ENCODE data around the gene TCP11. TPM values are rescaled to one million over a fixed set of nuclear protein-coding genes. Genes with fewer than 3 reads are reported as not detected.

TCP11 gene
- total and polyA plus RNA-seq, 4 donors, result 0.16 to 1.7 (median 0.56) TPM

DNA sequence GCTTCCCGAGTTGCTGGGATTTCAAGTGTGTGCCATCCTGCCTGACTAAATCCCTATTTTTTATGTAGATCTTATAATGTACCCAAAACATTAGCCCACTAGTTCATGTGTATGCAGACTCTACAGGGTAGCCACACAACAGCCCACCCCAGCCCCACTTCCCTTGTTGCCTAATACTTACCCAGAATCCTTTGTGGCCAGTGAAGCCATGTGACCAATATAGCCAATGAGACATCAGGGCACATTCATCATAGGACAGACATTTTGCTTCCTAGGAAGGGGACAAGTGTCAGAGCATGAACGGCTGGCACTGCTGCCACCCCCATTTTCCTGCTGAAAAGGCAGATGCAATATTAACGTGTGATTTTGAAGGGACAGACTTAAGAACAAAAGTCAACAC is 36.0 kb upstream of the TCP11 start:
- no peaks in the 10 kb centered on the region for H3K9me3 ChIP-seq (ENCODE audit: control insufficient read depth in 4 of 4, insufficient read depth in 3 of 4, low read length in 3 of 4)
- DNase-seq (no peak), ATAC-seq (ENCODE audit: insufficient read depth, low FRiP score) (no peak)
- H3K27ac ChIP-seq (ENCODE audit: low read depth in 1 of 2, low read length in 1 of 2), result no peak overlapping the region
- TF ChIP-seq, protein P1, sequence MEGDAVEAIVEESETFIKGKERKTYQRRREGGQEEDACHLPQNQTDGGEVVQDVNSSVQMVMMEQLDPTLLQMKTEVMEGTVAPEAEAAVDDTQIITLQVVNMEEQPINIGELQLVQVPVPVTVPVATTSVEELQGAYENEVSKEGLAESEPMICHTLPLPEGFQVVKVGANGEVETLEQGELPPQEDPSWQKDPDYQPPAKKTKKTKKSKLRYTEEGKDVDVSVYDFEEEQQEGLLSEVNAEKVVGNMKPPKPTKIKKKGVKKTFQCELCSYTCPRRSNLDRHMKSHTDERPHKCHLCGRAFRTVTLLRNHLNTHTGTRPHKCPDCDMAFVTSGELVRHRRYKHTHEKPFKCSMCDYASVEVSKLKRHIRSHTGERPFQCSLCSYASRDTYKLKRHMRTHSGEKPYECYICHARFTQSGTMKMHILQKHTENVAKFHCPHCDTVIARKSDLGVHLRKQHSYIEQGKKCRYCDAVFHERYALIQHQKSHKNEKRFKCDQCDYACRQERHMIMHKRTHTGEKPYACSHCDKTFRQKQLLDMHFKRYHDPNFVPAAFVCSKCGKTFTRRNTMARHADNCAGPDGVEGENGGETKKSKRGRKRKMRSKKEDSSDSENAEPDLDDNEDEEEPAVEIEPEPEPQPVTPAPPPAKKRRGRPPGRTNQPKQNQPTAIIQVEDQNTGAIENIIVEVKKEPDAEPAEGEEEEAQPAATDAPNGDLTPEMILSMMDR (IDR thresholded peaks at IDR 0.05; ENCODE audit: control extremely low read depth, extremely low read depth), result no peak
- WGBS, 2 donors, result 66 to 79% methylated on average over 3 of the region's 3 CpGs
- H3K9ac ChIP-seq (ENCODE audit: insufficient read depth in 1 of 2, low read length in 2 of 2), result no peak overlapping the region
- no peaks in the 10 kb centered on the region for H3K27me3 ChIP-seq (ENCODE audit: control insufficient read depth in 3 of 3, insufficient read depth in 3 of 3, low read length in 2 of 3)
- no peaks in the 10 kb centered on the region for H3K36me3 ChIP-seq (ENCODE audit: control insufficient read depth in 4 of 4, insufficient read depth in 4 of 4, low read length in 4 of 4)
- H3K4me3 ChIP-seq, result no peak overlapping the region
- peaks cover 4 to 36% (median 5%) of the 10 kb centered on the region in 5 donors for H3K4me1 ChIP-seq (ENCODE audit: control insufficient read depth in 5 of 5, insufficient read depth in 5 of 5, low read length in 5 of 5)

DNA sequence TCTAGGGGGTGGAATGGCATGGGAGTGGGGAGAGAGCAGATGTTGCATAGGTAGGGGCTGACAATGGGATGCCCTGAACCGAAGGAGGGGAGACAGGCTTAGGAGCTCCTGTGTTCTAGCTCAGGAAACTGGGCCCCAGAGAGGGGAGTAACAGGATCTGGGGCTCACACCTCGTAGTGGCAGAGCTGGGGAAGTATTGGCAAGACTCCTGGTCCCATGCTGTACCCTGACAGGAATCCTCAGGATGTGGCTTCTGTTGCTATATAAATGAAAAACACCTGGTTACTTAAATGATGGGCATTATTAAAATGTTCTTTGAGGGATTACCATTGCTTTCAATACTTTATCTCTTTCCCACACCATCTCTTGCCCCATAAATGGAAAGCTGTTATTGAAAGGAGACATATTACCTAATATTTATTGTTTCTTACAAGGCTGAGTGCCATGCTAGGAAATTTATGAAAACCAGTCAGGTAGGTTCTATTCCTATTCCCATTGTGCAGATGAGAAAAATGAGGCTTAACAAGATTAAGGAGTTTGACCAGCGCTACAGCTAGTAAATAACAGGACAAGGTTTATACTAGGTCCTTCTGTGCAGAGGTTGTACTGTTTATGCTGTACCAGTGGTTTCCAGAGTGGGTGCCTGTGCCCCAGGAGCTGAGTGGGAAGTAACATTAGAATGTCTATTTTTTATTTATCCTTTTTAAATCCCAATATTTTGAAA is 35.3 kb upstream of the TCP11 start:
- Histone ChIP-seq H3K4me1 (ENCODE audit: control insufficient read depth in 5 of 5, insufficient read depth in 5 of 5, low read length in 5 of 5) (peaks cover 0 to 31% (median 5%) of the 10 kb centered on the region in 5 donors), H3K27me3 (ENCODE audit: control insufficient read depth in 3 of 3, insufficient read depth in 3 of 3, low read length in 2 of 3) (no peaks in the 10 kb centered on the region), H3K36me3 (ENCODE audit: control insufficient read depth in 4 of 4, insufficient read depth in 4 of 4, low read length in 4 of 4) (no peaks in the 10 kb centered on the region), H3K27ac (ENCODE audit: low read depth in 1 of 2, low read length in 1 of 2) (no peak overlapping the region), H3K9me3 (ENCODE audit: control insufficient read depth in 4 of 4, insufficient read depth in 3 of 4, low read length in 3 of 4) (no peaks in the 10 kb centered on the region), H3K4me3 (no peak overlapping the region), H3K9ac (ENCODE audit: insufficient read depth in 1 of 2, low read length in 2 of 2) (no peak overlapping the region)
- DNase-seq (no peak), ATAC-seq (ENCODE audit: insufficient read depth, low FRiP score) (no peak)
- 46 to 66% methylated on average over 3 of the region's 3 CpGs for WGBS, 2 donors
- TF ChIP-seq, protein P1 (IDR thresholded peaks at IDR 0.05; ENCODE audit: control extremely low read depth, extremely low read depth), result no peak

DNA sequence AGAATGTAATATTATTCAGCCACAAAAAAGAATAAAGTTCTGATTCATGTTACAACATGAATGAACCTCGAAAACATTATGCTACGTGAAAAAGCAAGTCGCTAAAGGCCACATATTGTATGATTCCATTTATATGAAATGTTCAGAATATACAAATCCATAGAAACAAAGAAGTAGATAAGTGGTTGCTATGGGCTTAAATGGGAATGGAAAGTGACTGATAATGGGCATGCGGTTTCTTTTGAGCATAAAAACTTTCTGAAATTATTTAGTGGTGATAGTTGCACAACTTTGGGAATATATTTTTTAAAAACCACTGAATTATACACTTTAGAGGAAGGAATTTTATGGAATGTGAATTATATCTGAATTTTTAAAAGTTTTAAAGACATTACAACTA is 33.4 kb upstream of the TCP11 start:
- Histone ChIP-seq H3K9me3 (ENCODE audit: control insufficient read depth in 4 of 4, insufficient read depth in 3 of 4, low read length in 3 of 4) (no peaks in the 10 kb centered on the region), H3K4me1 (ENCODE audit: control insufficient read depth in 5 of 5, insufficient read depth in 5 of 5, low read length in 5 of 5) (peaks cover 0 to 18% (median 0%) of the 10 kb centered on the region in 5 donors), H3K27me3 (ENCODE audit: control insufficient read depth in 3 of 3, insufficient read depth in 3 of 3, low read length in 2 of 3) (no peaks in the 10 kb centered on the region), H3K9ac (ENCODE audit: insufficient read depth in 1 of 2, low read length in 2 of 2) (no peak overlapping the region), H3K36me3 (ENCODE audit: control insufficient read depth in 4 of 4, insufficient read depth in 4 of 4, low read length in 4 of 4) (no peaks in the 10 kb centered on the region), H3K4me3 (no peak overlapping the region), H3K27ac (ENCODE audit: low read depth in 1 of 2, low read length in 1 of 2) (no peak overlapping the region)
- DNase-seq (no peak), ATAC-seq (ENCODE audit: insufficient read depth, low FRiP score) (no peak)
- TF ChIP-seq, protein P1 (IDR thresholded peaks at IDR 0.05; ENCODE audit: control extremely low read depth, extremely low read depth), result no peak
- WGBS, 2 donors, result 94 to 98% methylated on average over 4 of the region's 4 CpGs

DNA sequence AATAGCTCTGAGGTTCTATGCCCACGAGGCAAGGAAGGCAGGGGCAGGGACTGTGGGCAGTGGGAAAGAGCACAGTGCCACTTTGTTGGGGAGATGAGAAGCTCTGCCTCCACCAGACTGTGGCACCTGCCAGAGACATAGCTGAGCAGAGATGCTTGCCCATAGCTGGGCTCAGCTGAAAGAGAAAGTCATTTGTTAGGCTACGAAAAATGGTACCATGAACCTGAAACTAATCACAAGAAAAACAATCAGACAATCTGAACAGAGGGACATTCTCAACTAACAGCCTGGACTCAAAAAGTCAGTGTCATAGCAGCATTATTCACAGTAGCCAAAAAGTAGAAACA is 32.9 kb upstream of the TCP11 start:
- Histone ChIP-seq H3K9me3 (ENCODE audit: control insufficient read depth in 4 of 4, insufficient read depth in 3 of 4, low read length in 3 of 4) (no peaks in the 10 kb centered on the region), H3K9ac (ENCODE audit: insufficient read depth in 1 of 2, low read length in 2 of 2) (no peak overlapping the region), H3K27ac (ENCODE audit: low read depth in 1 of 2, low read length in 1 of 2) (no peak overlapping the region), H3K27me3 (ENCODE audit: control insufficient read depth in 3 of 3, insufficient read depth in 3 of 3, low read length in 2 of 3) (no peaks in the 10 kb centered on the region), H3K4me3 (no peak overlapping the region), H3K36me3 (ENCODE audit: control insufficient read depth in 4 of 4, insufficient read depth in 4 of 4, low read length in 4 of 4) (no peaks in the 10 kb centered on the region), H3K4me1 (ENCODE audit: control insufficient read depth in 5 of 5, insufficient read depth in 5 of 5, low read length in 5 of 5) (peaks cover 0 to 14% (median 0%) of the 10 kb centered on the region in 5 donors)
- no peak for ATAC-seq (ENCODE audit: insufficient read depth, low FRiP score)
- no peak for DNase-seq
- WGBS, 2 donors, result 73 to 88% methylated on average over 2 of the region's 2 CpGs
- TF ChIP-seq, protein P1 (IDR thresholded peaks at IDR 0.05; ENCODE audit: control extremely low read depth, extremely low read depth), result no peak
